Tibial nerve (tissue), 4 donors: ENCODE data around the gene MAPKAP1. TPM values are rescaled to one million over a fixed set of nuclear protein-coding genes. Genes with fewer than 3 reads are reported as not detected.

Experiments used
- DNase-seq, 2 donors: peaks; one replicate each; pipeline ENCODE4 v3.0.0-alpha.2; 2019; ENCODE audit warnings: low spot score in 2 of 2
- H3K27ac ChIP-seq, 4 donors: fragments of 200-600 bp; sonication (generic) in 3 of 4; one replicate each; pipeline ENCODE4 v1.5.1; 2017 to 2019; ENCODE audit warnings: mild to moderate bottlenecking in 1 of 4
- H3K27me3 ChIP-seq, 2 donors: fragments of 200-600 bp; sonication (generic) in 1 of 2; one replicate each; pipeline versions ENCODE4 v1.5.1 to v1.6.0; 2017 to 2019
- H3K36me3 ChIP-seq, 3 donors: fragments of 200-600 bp; sonication (generic); one replicate each; pipeline ENCODE4 v1.5.1; 2018 to 2019
- H3K4me1 ChIP-seq, 4 donors: fragments of 200-600 bp; sonication (generic) in 3 of 4; one replicate each; pipeline ENCODE4 v1.5.1; 2017 to 2019
- H3K4me3 ChIP-seq, 4 donors: fragments of 200-600 bp; sonication (generic) in 3 of 4; one replicate each; pipeline ENCODE4 v1.5.1; 2017 to 2019; ENCODE audit warnings: mild to moderate bottlenecking in 1 of 4, moderate library complexity in 1 of 4
- H3K9me3 ChIP-seq, 4 donors: fragments of 200-600 bp; sonication (generic) in 3 of 4; one replicate each; pipeline ENCODE4 v1.5.1; 2017 to 2019
- EP300 ChIP-seq, 2 donors: sonication (generic); formaldehyde crosslinking; IDR thresholded peaks; one replicate each; pipeline ENCODE4 v1.6.1; 2017; ENCODE audit warnings: antibody characterized with exemption in 2 of 2, mild to moderate bottlenecking in 1 of 2
- POLR2A ChIP-seq, 2 donors: fragments of 450-650 bp; IDR thresholded peaks; one replicate each; pipeline ENCODE4 v1.6.1; 2017; ENCODE audit warnings: antibody characterized with exemption in 2 of 2, mild to moderate bottlenecking in 2 of 2, moderate library complexity in 2 of 2
- WGBS, 2 donors: methylation state at CpG; one replicate each; pipeline ENCODE4 v1.1.5; 2018; 5-methylcytosine and 5-hydroxymethylcytosine counted together
- total RNA-seq, 4 donors: library from RNA; depleted of rRNA; stranded (reverse); fragments of >200 nt; gene quantifications; one replicate each; pipeline ENCODE4 v1.1.0, GENCODE V29; 2016
- TF ChIP-seq, protein P1 (sequence below), 5 experiments: fragments of 200-600 bp in 3 of 5; fragments of 450-650 bp in 2 of 5; sonication (generic) in 3 of 5; IDR thresholded peaks; one replicate each; pipeline ENCODE4 v1.5.1; 2016 to 2019; ENCODE audit warnings: antibody characterized with exemption in 5 of 5, mild to moderate bottlenecking in 3 of 5, moderate library complexity in 2 of 5

The MAPKAP1 gene
- total RNA-seq, 4 donors from 2014 or later: 61.4 to 111 (median 92.7) TPM

DNA sequence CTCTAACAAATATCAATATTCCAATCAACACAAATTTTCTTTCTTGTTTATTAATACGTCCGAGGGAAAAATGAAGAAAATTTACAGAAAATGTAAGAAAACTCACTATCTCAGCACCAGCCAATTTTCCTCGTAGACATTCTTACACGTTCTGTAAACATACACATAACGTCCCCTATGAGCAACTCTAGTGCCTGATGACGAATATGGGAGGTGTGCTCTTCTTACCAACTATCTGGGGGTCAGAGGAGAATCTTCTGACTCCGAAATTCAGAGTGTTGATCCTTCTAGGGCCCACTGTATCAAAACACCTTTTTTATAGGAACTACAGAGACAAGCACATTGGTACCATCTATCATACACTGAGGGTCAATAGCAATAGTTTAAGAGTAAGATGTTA, 246.7 kb downstream of the MAPKAP1 start:
- whole genome bisulfite sequencing, 2 donors: 93 to 95% methylated on average over 7 of the region's 7 CpGs
- DNase-seq: no peak
- Histone ChIP-seq H3K9me3 (peaks cover 0 to 5% (median 0%) of the 10 kb centered on the region in 4 donors), H3K36me3 (peaks cover 0 to 12% (median 0%) of the 10 kb centered on the region in 3 donors), H3K27ac (no peak overlapping the region), H3K27me3 (no peaks in the 10 kb centered on the region), H3K4me3 (no peak overlapping the region), H3K4me1 (peaks cover 0 to 24% (median 4%) of the 10 kb centered on the region in 4 donors)
- TF ChIP-seq POLR2A (IDR thresholded peaks at IDR 0.05) (no peak), EP300 (IDR thresholded peaks at IDR 0.05) (no peak)
- TF ChIP-seq, protein P1, sequence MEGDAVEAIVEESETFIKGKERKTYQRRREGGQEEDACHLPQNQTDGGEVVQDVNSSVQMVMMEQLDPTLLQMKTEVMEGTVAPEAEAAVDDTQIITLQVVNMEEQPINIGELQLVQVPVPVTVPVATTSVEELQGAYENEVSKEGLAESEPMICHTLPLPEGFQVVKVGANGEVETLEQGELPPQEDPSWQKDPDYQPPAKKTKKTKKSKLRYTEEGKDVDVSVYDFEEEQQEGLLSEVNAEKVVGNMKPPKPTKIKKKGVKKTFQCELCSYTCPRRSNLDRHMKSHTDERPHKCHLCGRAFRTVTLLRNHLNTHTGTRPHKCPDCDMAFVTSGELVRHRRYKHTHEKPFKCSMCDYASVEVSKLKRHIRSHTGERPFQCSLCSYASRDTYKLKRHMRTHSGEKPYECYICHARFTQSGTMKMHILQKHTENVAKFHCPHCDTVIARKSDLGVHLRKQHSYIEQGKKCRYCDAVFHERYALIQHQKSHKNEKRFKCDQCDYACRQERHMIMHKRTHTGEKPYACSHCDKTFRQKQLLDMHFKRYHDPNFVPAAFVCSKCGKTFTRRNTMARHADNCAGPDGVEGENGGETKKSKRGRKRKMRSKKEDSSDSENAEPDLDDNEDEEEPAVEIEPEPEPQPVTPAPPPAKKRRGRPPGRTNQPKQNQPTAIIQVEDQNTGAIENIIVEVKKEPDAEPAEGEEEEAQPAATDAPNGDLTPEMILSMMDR (IDR thresholded peaks at IDR 0.05): no peak

DNA sequence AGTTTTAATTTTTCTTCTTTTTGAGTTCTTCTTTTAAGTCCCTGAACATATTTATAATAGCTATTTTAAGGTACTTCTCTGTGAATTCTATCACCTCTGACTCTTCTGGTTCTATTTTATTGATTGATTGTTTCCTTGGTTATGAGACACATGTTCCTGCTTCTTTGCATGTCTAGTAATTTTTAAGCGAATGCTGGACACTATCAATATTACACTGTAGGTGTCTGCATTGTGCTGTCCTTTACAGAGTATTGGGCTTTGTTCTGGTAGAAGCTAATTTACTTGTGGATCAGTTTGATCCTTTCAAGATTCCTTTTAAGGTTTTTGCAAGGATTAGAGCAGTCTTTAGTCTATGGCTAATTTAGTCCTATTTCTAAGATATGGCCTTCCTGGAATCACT, 249.7 kb downstream of the MAPKAP1 start:
- WGBS, 2 donors: 98 to 100% methylated on average over 1 of the region's 1 CpG
- peaks cover 0 to 5% (median 0%) of the 10 kb centered on the region in 4 donors for H3K9me3 ChIP-seq
- peaks cover 0 to 19% (median 4%) of the 10 kb centered on the region in 4 donors for H3K4me1 ChIP-seq
- TF ChIP-seq POLR2A (IDR thresholded peaks at IDR 0.05) (no peak), EP300 (IDR thresholded peaks at IDR 0.05) (no peak)
- TF ChIP-seq, protein P1 (IDR thresholded peaks at IDR 0.05): no peak
- H3K27me3 ChIP-seq: no peaks in the 10 kb centered on the region
- H3K36me3 ChIP-seq: peaks cover 0 to 16% (median 0%) of the 10 kb centered on the region in 3 donors
- H3K27ac ChIP-seq: no peak overlapping the region
- no peak overlapping the region for H3K4me3 ChIP-seq
- DNase-seq: no peak

DNA sequence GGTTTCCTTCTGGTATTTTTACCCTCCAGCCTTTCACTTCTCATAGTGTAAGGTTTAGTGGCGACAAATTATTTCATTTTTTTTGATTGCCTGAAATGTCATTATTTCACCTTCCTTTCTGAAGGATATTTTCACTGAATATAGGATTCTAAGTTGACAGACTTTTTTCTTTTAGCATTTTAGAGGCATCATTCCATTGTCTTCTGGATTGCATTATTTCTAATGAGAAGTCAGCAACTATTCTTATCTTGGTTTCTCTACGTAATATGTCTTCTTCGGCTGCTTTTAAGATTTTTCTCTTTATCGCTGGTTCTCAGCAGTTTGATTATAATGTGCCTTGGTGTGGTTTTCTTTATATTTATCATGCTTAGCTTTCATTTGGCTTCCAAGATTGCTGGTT, 251.1 kb downstream of the MAPKAP1 start:
- no peak overlapping the region for H3K4me3 ChIP-seq
- H3K27me3 ChIP-seq: no peaks in the 10 kb centered on the region
- 97 to 99% methylated on average over 4 of the region's 4 CpGs for WGBS, 2 donors
- no peak for TF ChIP-seq EP300 (IDR thresholded peaks at IDR 0.05)
- TF ChIP-seq, protein P1 (IDR thresholded peaks at IDR 0.05): no peak
- TF ChIP-seq POLR2A (IDR thresholded peaks at IDR 0.05): no peak
- no peak overlapping the region for H3K27ac ChIP-seq
- H3K36me3 ChIP-seq: peaks cover 0 to 29% (median 0%) of the 10 kb centered on the region in 3 donors
- DNase-seq: no peak
- H3K9me3 ChIP-seq: peaks cover 0 to 5% (median 0%) of the 10 kb centered on the region in 4 donors
- peaks cover 0 to 5% (median 0%) of the 10 kb centered on the region in 4 donors for H3K4me1 ChIP-seq

DNA sequence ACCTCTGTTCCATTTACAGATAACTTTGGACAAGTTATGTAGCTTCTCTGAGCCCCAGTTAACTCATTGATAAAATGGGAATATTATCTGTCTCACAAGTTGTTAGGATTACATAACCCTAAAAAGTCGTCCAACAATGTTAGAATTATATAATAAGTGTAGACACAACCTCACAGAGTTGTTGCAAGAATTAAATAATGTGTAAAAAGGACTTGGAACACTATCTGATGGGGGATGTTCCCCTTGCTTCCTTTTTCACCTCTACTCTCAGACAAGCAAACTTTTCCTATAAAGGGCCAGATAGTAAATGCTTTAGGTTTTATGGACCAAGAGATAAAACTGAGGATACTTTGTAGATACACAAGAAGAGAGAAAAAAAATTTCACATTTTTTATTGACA, 251.9 kb downstream of the MAPKAP1 start:
- Histone ChIP-seq H3K27ac (no peak overlapping the region), H3K9me3 (peaks cover 0 to 5% (median 0%) of the 10 kb centered on the region in 4 donors), H3K36me3 (peaks cover 0 to 29% (median 0%) of the 10 kb centered on the region in 3 donors), H3K4me1 (no peaks in the 10 kb centered on the region), H3K27me3 (no peaks in the 10 kb centered on the region), H3K4me3 (no peak overlapping the region)
- no peak for DNase-seq
- TF ChIP-seq POLR2A (IDR thresholded peaks at IDR 0.05) (no peak), EP300 (IDR thresholded peaks at IDR 0.05) (no peak)
- TF ChIP-seq, protein P1 (IDR thresholded peaks at IDR 0.05): no peak
- 46 to 68% methylated on average over 1 of the region's 1 CpG for WGBS, 2 donors

DNA sequence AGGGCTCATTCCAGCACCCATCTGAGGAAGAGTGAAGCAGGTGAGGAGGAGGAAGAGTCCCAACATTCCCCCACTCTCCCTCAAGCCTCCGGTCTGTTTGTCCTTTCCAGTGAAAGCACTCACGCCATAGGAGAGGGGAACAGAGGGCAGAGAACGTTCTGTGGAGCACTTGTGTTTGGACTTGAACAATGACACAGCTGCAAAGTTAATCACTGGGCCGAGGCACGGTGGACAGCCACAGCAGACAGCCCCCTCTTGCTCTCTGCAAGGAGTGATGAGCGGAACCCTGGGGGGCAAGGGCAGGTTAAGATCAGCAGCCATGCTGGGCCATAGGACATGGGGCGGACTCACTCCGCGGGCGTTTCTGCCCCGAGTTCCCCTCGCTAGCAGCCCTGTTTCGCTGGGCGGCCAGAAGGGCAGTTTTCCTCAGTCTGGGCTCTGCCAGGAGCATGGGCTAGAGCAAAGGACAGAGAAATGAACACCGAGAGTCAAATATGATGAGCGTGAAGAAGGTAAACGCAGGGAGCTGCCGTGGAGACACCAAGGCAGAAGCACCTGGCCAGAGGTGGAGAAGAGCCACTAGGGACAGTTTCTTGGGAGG, 259.7 kb downstream of the MAPKAP1 start:
- Histone ChIP-seq H3K27me3 (no peaks in the 10 kb centered on the region), H3K27ac (no peak overlapping the region), H3K4me1 (no peaks in the 10 kb centered on the region), H3K9me3 (no peaks in the 10 kb centered on the region), H3K4me3 (no peak overlapping the region), H3K36me3 (peaks cover 0 to 48% (median 0%) of the 10 kb centered on the region in 3 donors)
- DNase-seq: no peak
- 77 to 80% methylated on average over 18 of the region's 18 CpGs for WGBS, 2 donors
- TF ChIP-seq, protein P1 (IDR thresholded peaks at IDR 0.05): no peak
